NCI-H524 treated with DMSO at 0.1 percent for 48 hours (cell line): ENCODE results near the gene TFPI2.

Experiments
- DNase-seq: peaks from one replicate; lab custom pipeline; 2025; lab: John Stamatoyannopoulos, UW

TFPI2 gene

GRCh38 chr7:93855797-93856196 is 34.8 kb downstream of the TFPI2 start:
- no peak for DNase-seq

- DNase-seq, result no peak
Measured at GRCh38 chr7:93854480-93854879, 36.1 kb downstream of the TFPI2 start.

GRCh38 chr7:93851536-93851935 is 39.0 kb downstream of the TFPI2 start:
- DNase-seq, result no peak

GRCh38 chr7:93843260-93843659 is 47.3 kb downstream of the TFPI2 start:
- no peak for DNase-seq

- no peak for DNase-seq
Measured at GRCh38 chr7:93838966-93839365, 51.6 kb downstream of the TFPI2 start.

GRCh38 chr7:93837245-93837644 is 53.3 kb downstream of the TFPI2 start:
- no peak for DNase-seq

- DNase-seq, result no peak
Measured at GRCh38 chr7:93836116-93836515, 54.4 kb downstream of the TFPI2 start.

- DNase-seq, result no peak
Measured at GRCh38 chr7:93835702-93836101, 54.9 kb downstream of the TFPI2 start.
